GM04504 (cell line): ENCODE results near the gene C11orf71.

Experiments used
- DNase-seq: peaks from one replicate; pipeline ENCODE4 v3.0.0-alpha.2; 2012; ENCODE audit warnings: low read depth

C11orf71 gene

GRCh38 chr11:114358716-114359115 lies 41.6 kb downstream of the C11orf71 start:
- no peak for DNase-seq

DNA sequence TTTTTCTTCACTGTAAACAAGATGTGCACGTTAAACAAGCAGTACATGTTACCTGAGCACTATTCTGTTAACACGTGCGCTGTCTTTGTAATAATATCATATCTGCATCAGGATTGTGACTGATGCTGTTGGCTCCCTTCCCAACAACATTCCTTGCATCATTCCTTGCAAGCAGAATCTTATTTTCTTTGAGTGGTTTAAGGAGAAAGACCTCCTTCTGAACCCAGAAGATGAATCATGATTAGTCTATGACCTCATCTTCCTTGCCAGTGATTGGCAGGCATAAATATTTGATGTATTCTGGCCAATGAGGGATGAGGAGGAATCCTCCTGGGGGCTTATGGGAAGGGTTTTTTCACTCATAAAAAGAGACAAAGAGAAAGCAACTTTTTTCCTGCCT lies 46.2 kb downstream of the C11orf71 start:
- DNase-seq, result no peak

DNA sequence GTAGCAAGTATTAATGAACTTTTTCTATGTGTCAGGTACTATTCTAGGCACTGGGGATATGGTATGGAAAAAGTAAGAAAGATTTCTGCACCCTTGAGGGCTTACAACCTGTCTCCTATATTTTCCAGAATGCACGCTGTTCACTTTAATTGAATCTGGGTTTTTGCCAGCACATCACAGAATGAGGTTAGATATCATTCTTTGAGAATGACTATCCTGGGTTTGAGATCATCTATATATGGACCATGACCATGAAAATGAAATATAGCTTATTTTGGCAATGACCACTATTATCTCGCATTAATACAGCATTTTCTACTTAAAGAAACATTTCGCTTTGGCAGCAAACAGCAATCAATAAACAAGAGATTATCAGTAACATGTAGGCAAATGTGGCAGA lies 46.9 kb downstream of the C11orf71 start:
- DNase-seq, result no peak

DNA sequence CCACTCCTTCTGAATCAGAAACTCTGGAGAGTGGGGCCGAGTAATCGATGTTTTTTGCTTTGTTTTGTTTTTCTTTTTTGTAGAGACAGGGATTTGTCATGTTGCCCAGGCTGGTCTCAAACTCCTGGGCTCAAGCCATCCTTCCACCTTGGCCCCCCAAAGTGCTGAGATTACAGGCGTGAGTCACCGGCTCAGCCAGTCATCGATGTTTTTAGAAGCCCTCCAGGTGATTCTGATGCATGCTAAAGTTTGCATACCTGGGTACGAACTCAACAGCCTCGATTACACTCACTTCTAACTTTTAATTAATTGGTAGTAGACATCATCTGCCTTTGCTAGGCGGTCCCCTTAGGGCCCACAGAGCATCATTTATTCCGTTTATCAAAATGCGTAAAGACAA lies 50.3 kb downstream of the C11orf71 start:
- no peak for DNase-seq
